Measurements from ENCODE around the gene FARS2. TPM values are rescaled to one million over a fixed set of nuclear protein-coding genes. Genes with fewer than 3 reads are reported as not detected.
A peak's percentile ranks its signal among the peaks of the same experiment; 100 is the strongest.

Gene FARS2
- total and polyA plus RNA-seq, 2 donors (not counting 1 experiment from before 2014, with no cell fraction given): 11.0 to 18.5 TPM

DNA sequence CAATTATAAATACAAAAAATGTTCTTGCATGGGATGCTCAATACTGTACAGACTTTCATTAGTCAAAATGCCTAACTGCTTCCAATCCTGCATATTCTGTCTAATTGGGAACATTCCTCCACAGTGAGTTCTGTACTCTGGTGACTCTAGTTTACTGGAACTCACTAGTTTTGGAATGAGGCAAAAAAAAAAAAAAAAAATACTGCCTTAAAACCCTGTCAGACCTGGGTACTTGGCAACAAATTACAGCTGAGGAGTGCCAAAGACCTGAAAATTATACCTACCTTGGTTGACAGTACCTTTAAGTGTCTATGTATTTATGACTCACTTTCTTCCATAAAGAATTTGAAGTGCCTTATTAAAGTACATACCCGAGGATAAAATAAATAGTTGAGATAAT is 276.7 kb downstream of the FARS2 start:
- Histone ChIP-seq H3K4me3 (replicated peaks in 1 of 4; ENCODE audit: control extremely low read depth in 1 of 4, insufficient read depth in 1 of 4, low read depth in 3 of 4, low read length in 4 of 4) (no peak overlapping the region), H3K27ac (ENCODE audit: insufficient read depth, low read length) (no peak overlapping the region), H3K79me2 (ENCODE audit: control insufficient read depth, insufficient read depth, low read length) (no peaks in the 10 kb centered on the region), H2AFZ (ENCODE audit: low read length) (no peak overlapping the region), H3K4me2 (ENCODE audit: extremely low read depth, insufficient read depth, low read length) (no peak overlapping the region), H3K9me3 (ENCODE audit: control insufficient read depth, insufficient read depth, low read depth, low read length) (no peaks in the 10 kb centered on the region), H3K36me3 (ENCODE audit: control insufficient read depth, insufficient read depth, low read length) (no peaks in the 10 kb centered on the region), H3K9ac (ENCODE audit: insufficient read depth, low read length) (no peak overlapping the region), H3K4me1 (ENCODE audit: control insufficient read depth, extremely low read depth, insufficient read depth, low read length) (no peaks in the 10 kb centered on the region), H3K27me3 (ENCODE audit: control insufficient read depth, insufficient read depth, low read length) (no peaks in the 10 kb centered on the region), H4K20me1 (ENCODE audit: control insufficient read depth, extremely low read depth, insufficient read depth, low read length) (no peaks in the 10 kb centered on the region)
- TF ChIP-seq, protein P1, sequence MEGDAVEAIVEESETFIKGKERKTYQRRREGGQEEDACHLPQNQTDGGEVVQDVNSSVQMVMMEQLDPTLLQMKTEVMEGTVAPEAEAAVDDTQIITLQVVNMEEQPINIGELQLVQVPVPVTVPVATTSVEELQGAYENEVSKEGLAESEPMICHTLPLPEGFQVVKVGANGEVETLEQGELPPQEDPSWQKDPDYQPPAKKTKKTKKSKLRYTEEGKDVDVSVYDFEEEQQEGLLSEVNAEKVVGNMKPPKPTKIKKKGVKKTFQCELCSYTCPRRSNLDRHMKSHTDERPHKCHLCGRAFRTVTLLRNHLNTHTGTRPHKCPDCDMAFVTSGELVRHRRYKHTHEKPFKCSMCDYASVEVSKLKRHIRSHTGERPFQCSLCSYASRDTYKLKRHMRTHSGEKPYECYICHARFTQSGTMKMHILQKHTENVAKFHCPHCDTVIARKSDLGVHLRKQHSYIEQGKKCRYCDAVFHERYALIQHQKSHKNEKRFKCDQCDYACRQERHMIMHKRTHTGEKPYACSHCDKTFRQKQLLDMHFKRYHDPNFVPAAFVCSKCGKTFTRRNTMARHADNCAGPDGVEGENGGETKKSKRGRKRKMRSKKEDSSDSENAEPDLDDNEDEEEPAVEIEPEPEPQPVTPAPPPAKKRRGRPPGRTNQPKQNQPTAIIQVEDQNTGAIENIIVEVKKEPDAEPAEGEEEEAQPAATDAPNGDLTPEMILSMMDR (conservative IDR thresholded peaks at IDR 0.05 in 1 of 2, IDR thresholded peaks at IDR 0.05 in 1 of 2; ENCODE audit: low read depth in 1 of 2, low read length in 2 of 2): no peak
- no peak for TF ChIP-seq EZH2 (IDR thresholded peaks at IDR 0.05; ENCODE audit: low read length, missing control alignments)
- peak; percentile 17 to 66 for DNase-seq (ENCODE audit: low read depth in 2 of 2)

DNA sequence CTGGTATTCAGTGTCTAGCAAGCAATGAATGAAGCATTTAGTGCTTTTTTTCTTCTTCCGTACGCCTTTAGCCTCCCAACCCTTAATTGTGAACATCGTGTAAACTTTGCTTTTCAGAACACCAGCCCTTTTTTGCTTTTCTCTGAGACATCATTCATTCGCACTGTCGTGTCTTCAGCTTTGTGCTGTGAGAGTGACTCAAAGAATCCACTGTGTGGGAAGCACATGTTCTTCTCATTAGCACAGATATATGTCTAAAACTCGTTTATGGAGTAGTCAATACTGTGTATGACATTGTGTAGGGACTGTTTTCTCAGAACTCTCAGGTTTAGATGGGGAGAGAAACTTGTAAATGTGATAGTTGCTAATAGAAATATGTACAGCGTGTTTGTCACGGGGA is 279.1 kb downstream of the FARS2 start:
- Histone ChIP-seq H3K4me2 (ENCODE audit: extremely low read depth, insufficient read depth, low read length) (no peak overlapping the region), H3K79me2 (ENCODE audit: control insufficient read depth, insufficient read depth, low read length) (no peaks in the 10 kb centered on the region), H3K4me1 (ENCODE audit: control insufficient read depth, extremely low read depth, insufficient read depth, low read length) (no peaks in the 10 kb centered on the region), H2AFZ (ENCODE audit: low read length) (no peak overlapping the region), H4K20me1 (ENCODE audit: control insufficient read depth, extremely low read depth, insufficient read depth, low read length) (no peaks in the 10 kb centered on the region), H3K4me3 (replicated peaks in 1 of 4; ENCODE audit: control extremely low read depth in 1 of 4, insufficient read depth in 1 of 4, low read depth in 3 of 4, low read length in 4 of 4) (no peak overlapping the region), H3K27ac (ENCODE audit: insufficient read depth, low read length) (no peak overlapping the region), H3K36me3 (ENCODE audit: control insufficient read depth, insufficient read depth, low read length) (no peaks in the 10 kb centered on the region), H3K27me3 (ENCODE audit: control insufficient read depth, insufficient read depth, low read length) (no peaks in the 10 kb centered on the region), H3K9ac (ENCODE audit: insufficient read depth, low read length) (no peak overlapping the region), H3K9me3 (ENCODE audit: control insufficient read depth, insufficient read depth, low read depth, low read length) (no peaks in the 10 kb centered on the region)
- DNase-seq (ENCODE audit: low read depth in 2 of 2): peak in 1 of 2 donors; percentile 50
- no peak for TF ChIP-seq EZH2 (IDR thresholded peaks at IDR 0.05; ENCODE audit: low read length, missing control alignments)
- TF ChIP-seq, protein P1 (conservative IDR thresholded peaks at IDR 0.05 in 1 of 2, IDR thresholded peaks at IDR 0.05 in 1 of 2; ENCODE audit: low read depth in 1 of 2, low read length in 2 of 2): no peak

DNA sequence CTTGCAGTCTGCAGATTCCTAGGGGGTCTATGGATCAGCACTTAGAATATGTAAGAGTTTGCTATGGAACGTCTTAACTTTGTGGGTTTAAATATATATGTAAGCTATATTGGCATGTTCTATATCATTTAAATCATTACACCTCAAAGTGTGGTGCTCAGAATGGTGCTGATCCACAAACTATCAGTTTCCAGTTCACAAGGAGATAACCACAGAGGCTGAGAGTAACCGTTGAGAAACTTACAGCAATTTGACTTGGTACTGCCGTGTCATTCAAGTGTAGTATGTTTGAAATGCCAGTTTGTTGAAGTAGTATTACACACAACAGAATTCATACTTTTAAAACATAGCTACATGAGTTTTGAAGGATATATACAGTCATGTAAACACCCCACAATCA is 279.7 kb downstream of the FARS2 start:
- Histone ChIP-seq H3K9me3 (ENCODE audit: control insufficient read depth, insufficient read depth, low read depth, low read length) (no peaks in the 10 kb centered on the region), H2AFZ (ENCODE audit: low read length) (no peak overlapping the region), H3K79me2 (ENCODE audit: control insufficient read depth, insufficient read depth, low read length) (no peaks in the 10 kb centered on the region), H3K4me1 (ENCODE audit: control insufficient read depth, extremely low read depth, insufficient read depth, low read length) (no peaks in the 10 kb centered on the region), H4K20me1 (ENCODE audit: control insufficient read depth, extremely low read depth, insufficient read depth, low read length) (no peaks in the 10 kb centered on the region), H3K9ac (ENCODE audit: insufficient read depth, low read length) (no peak overlapping the region), H3K27ac (ENCODE audit: insufficient read depth, low read length) (no peak overlapping the region), H3K4me3 (replicated peaks in 1 of 4; ENCODE audit: control extremely low read depth in 1 of 4, insufficient read depth in 1 of 4, low read depth in 3 of 4, low read length in 4 of 4) (no peak overlapping the region), H3K27me3 (ENCODE audit: control insufficient read depth, insufficient read depth, low read length) (no peaks in the 10 kb centered on the region), H3K4me2 (ENCODE audit: extremely low read depth, insufficient read depth, low read length) (no peak overlapping the region), H3K36me3 (ENCODE audit: control insufficient read depth, insufficient read depth, low read length) (no peaks in the 10 kb centered on the region)
- no peak for TF ChIP-seq EZH2 (IDR thresholded peaks at IDR 0.05; ENCODE audit: low read length, missing control alignments)
- TF ChIP-seq, protein P1 (conservative IDR thresholded peaks at IDR 0.05 in 1 of 2, IDR thresholded peaks at IDR 0.05 in 1 of 2; ENCODE audit: low read depth in 1 of 2, low read length in 2 of 2): no peak
- DNase-seq (ENCODE audit: low read depth in 2 of 2): no peak

All from fibroblast of lung (primary cell).